Osteoblast (primary cell): Measurements from ENCODE around the gene PHYKPL. TPM values are rescaled to one million over a fixed set of nuclear protein-coding genes. Genes with fewer than 3 reads are reported as not detected.
A peak's percentile ranks its signal among the peaks of the same experiment; 100 is the strongest.

Source experiments
- DNase-seq: peaks from one replicate; pipeline ENCODE4 v3.0.0; 2011; ENCODE audit warnings: low spot score, mixed read lengths; ENCODE audit not compliant: insufficient read length; ENCODE audit errors: missing footprints
- H2AFZ ChIP-seq: 2 replicates; pipeline ENCODE4 v1.6.0; 2011; ENCODE audit warnings: mild to moderate bottlenecking, low read length
- H3K27ac ChIP-seq: 2 replicates; pipeline ENCODE4 v1.5.1; 2011; ENCODE audit warnings: mild to moderate bottlenecking, low read depth, low read length, moderate library complexity
- H3K27me3 ChIP-seq: 2 replicates; pipeline ENCODE4 v1.6.0; 2012; ENCODE audit warnings: mild to moderate bottlenecking, control low read depth, inconsistent platforms, low read length, moderate library complexity; ENCODE audit not compliant: insufficient read depth
- H3K36me3 ChIP-seq: 2 replicates; pipeline ENCODE4 v1.5.1; 2011; ENCODE audit warnings: mild to moderate bottlenecking, low read length, control low read depth, moderate library complexity; ENCODE audit not compliant: insufficient read depth
- H3K4me1 ChIP-seq: 2 replicates; pipeline ENCODE4 v1.5.1; 2011; ENCODE audit warnings: mild to moderate bottlenecking, low read length, control low read depth, moderate library complexity; ENCODE audit not compliant: insufficient read depth
- H3K4me2 ChIP-seq: 2 replicates; pipeline ENCODE4 v1.6.0; 2011; ENCODE audit warnings: mild to moderate bottlenecking, low read length; ENCODE audit not compliant: insufficient read depth
- H3K4me3 ChIP-seq: fragments of 200-600 bp; sonication (generic); 3 replicates; pipeline ENCODE4 v1.5.1; 2012; ENCODE audit warnings: mild to moderate bottlenecking, low read length, inconsistent platforms; ENCODE audit not compliant: insufficient read depth
- H3K79me2 ChIP-seq: 2 replicates; pipeline ENCODE4 v1.6.0; 2012; ENCODE audit warnings: mild to moderate bottlenecking, low read length, control low read depth, inconsistent platforms; ENCODE audit not compliant: insufficient read depth
- H3K9me3 ChIP-seq: 2 replicates; pipeline ENCODE4 v1.5.1; 2011; ENCODE audit warnings: low read depth, low read length, control low read depth
- H4K20me1 ChIP-seq: 2 replicates; pipeline ENCODE4 v1.6.0; 2012; ENCODE audit warnings: mild to moderate bottlenecking, low read length, control low read depth; ENCODE audit not compliant: insufficient read depth
- CTCF ChIP-seq: IDR thresholded peaks from 2 replicates; pipeline ENCODE4 v1.5.1; 2011; ENCODE audit warnings: mild to moderate bottlenecking, low read depth, low read length, moderate library complexity; ENCODE audit errors: extremely low read depth
- total RNA-seq: library from RNA; depleted of rRNA; stranded (reverse); fragments of >200 nt; gene quantifications from 2 replicates; pipeline ENCODE4 v1.2.3, GENCODE V29; 2012

Gene PHYKPL
- total RNA-seq, 1 donor, result 35.1 TPM

GRCh38 chr5:178238711-178239592, 6.3 kb upstream of the PHYKPL start:
- Histone ChIP-seq H3K4me1 (peaks cover 9% of the 10 kb centered on the region), H3K27me3 (no peaks in the 10 kb centered on the region), H3K9me3 (no peaks in the 10 kb centered on the region), H3K27ac (no peak overlapping the region), H3K4me2 (no peak overlapping the region), H3K79me2 (no peaks in the 10 kb centered on the region), H2AFZ (no peak overlapping the region), H3K4me3 (no peak overlapping the region), H4K20me1 (no peaks in the 10 kb centered on the region), H3K36me3 (no peaks in the 10 kb centered on the region)
- DNase-seq, result peak; percentile 77
- no peak for TF ChIP-seq CTCF

- Histone ChIP-seq H3K4me3 (no peak overlapping the region), H4K20me1 (no peaks in the 10 kb centered on the region), H3K4me2 (no peak overlapping the region), H3K9me3 (no peaks in the 10 kb centered on the region), H3K27me3 (no peaks in the 10 kb centered on the region), H3K79me2 (no peaks in the 10 kb centered on the region), H2AFZ (no peak overlapping the region), H3K27ac (no peak overlapping the region), H3K4me1 (peaks cover 9% of the 10 kb centered on the region), H3K36me3 (no peaks in the 10 kb centered on the region)
- DNase-seq, result peak; percentile 51
- no peak for TF ChIP-seq CTCF
Observed at GRCh38 chr5:178238313-178238635, 5.7 kb upstream of the PHYKPL start.

- no peak overlapping the region for H3K27ac ChIP-seq
Observed at GRCh38 chr5:178237431-178238312, 5.1 kb upstream of the PHYKPL start.

More at GRCh38 chr5:178237431-178238312, 5.1 kb upstream of the PHYKPL start:
- H3K4me3 ChIP-seq, result no peak overlapping the region
- no peaks in the 10 kb centered on the region for H3K27me3 ChIP-seq
- H3K36me3 ChIP-seq, result no peaks in the 10 kb centered on the region
- H3K9me3 ChIP-seq, result no peaks in the 10 kb centered on the region
- H3K4me1 ChIP-seq, result peaks cover 9% of the 10 kb centered on the region
- no peaks in the 10 kb centered on the region for H3K79me2 ChIP-seq
- H4K20me1 ChIP-seq, result no peaks in the 10 kb centered on the region
- no peak for TF ChIP-seq CTCF
- no peak overlapping the region for H3K4me2 ChIP-seq
- no peak overlapping the region for H2AFZ ChIP-seq
- peak; percentile 89 for DNase-seq
